Measurements from ENCODE around the gene MYO3B. TPM values are rescaled to one million over a fixed set of nuclear protein-coding genes. Genes with fewer than 3 reads are reported as not detected.

The MYO3B gene
- total and polyA plus RNA-seq, 2 donors (not counting 1 experiment from before 2014, with no cell fraction given): not detected

- 83% methylated on average over 5 of the region's 8 CpGs for WGBS (ENCODE audit: insufficient coverage)
- H3K4me1 Mint-ChIP-seq: no peaks in the 10 kb centered on the region
- no peak overlapping the region for H3K27ac Mint-ChIP-seq
- H3K9me3 Mint-ChIP-seq (ENCODE audit: insufficient read depth): no peaks in the 10 kb centered on the region
- POLR2A ChIA-PET: no interaction called here
- H3K27me3 Mint-ChIP-seq: peaks cover 6% of the 10 kb centered on the region
- Histone ChIP-seq H3K4me1 (ENCODE audit: control insufficient read depth in 2 of 2, insufficient read depth in 2 of 2, low read length in 2 of 2) (no peaks in the 10 kb centered on the region), H2AFZ (ENCODE audit: insufficient read depth, low read depth, low read length, poor library complexity, severe bottlenecking) (no peak overlapping the region), H3K4me2 (replicated peaks; ENCODE audit: low read depth, low read length, poor library complexity, severe bottlenecking) (no peak overlapping the region), H3K9ac (ENCODE audit: low read length) (no peak overlapping the region), H3K4me3 (ENCODE audit: control extremely low read depth in 1 of 5, extremely low read depth in 1 of 5, insufficient read depth in 1 of 5, low read depth in 2 of 5, low read length in 4 of 5) (no peak overlapping the region), H3K27ac (ENCODE audit: low read length in 2 of 2) (no peak overlapping the region), H3K9me3 (ENCODE audit: control extremely low read depth in 1 of 3, control insufficient read depth in 2 of 3, insufficient read depth in 1 of 3, low read length in 2 of 3) (no peaks in the 10 kb centered on the region), H4K20me1 (ENCODE audit: control insufficient read depth, insufficient read depth, low read length, poor library complexity, severe bottlenecking) (no peaks in the 10 kb centered on the region), H3K36me3 (replicated peaks in 1 of 2; ENCODE audit: control extremely low read depth in 1 of 2, control insufficient read depth in 1 of 2, extremely low read depth in 1 of 2, insufficient read depth in 2 of 2, low read length in 1 of 2) (no peaks in the 10 kb centered on the region), H3K27me3 (replicated peaks in 1 of 4; ENCODE audit: control extremely low read depth in 1 of 4, control insufficient read depth in 3 of 4, insufficient read depth in 4 of 4, low read length in 3 of 4) (no peaks in the 10 kb centered on the region), H3K79me2 (ENCODE audit: control insufficient read depth, insufficient read depth, low read length) (no peaks in the 10 kb centered on the region)
- no peak for DNase-seq
- CTCF ChIA-PET: no interaction called here
- ATAC-seq (ENCODE audit: low read depth): no peak
- intact Hi-C loops (cut with micrococcal nuclease): no loop called here
- H3K4me3 Mint-ChIP-seq: no peak overlapping the region
- no peak for TF ChIP-seq EZH2 (IDR thresholded peaks at IDR 0.05; ENCODE audit: borderline replicate concordance, insufficient read depth, low read depth, low read length, poor library complexity, severe bottlenecking)
- no peak for TF ChIP-seq CTCF (IDR thresholded peaks at IDR 0.05)
These were observed 512.7 kb downstream of the MYO3B start for GRCh38 chr2:170690640-170691039.

- DNase-seq (no peak), ATAC-seq (ENCODE audit: low read depth) (no peak)
- Mint-ChIP-seq H3K4me3 (no peak overlapping the region), H3K27ac (no peak overlapping the region), H3K9me3 (ENCODE audit: insufficient read depth) (no peaks in the 10 kb centered on the region), H3K27me3 (peaks cover 22% of the 10 kb centered on the region), H3K4me1 (no peaks in the 10 kb centered on the region)
- peaks cover 0 to 3% (median 0%) of the 10 kb centered on the region in 4 experiments for H3K27me3 ChIP-seq (replicated peaks in 1 of 4; ENCODE audit: control extremely low read depth in 1 of 4, control insufficient read depth in 3 of 4, insufficient read depth in 4 of 4, low read length in 3 of 4)
- no peaks in the 10 kb centered on the region for H3K4me1 ChIP-seq (ENCODE audit: control insufficient read depth in 2 of 2, insufficient read depth in 2 of 2, low read length in 2 of 2)
- TF ChIP-seq CTCF (IDR thresholded peaks at IDR 0.05) (no peak), EZH2 (IDR thresholded peaks at IDR 0.05; ENCODE audit: borderline replicate concordance, insufficient read depth, low read depth, low read length, poor library complexity, severe bottlenecking) (no peak)
- WGBS (ENCODE audit: insufficient coverage): 82% methylated on average over 9 of the region's 11 CpGs
- intact Hi-C loops (cut with micrococcal nuclease): no loop called here
- H3K4me3 ChIP-seq (ENCODE audit: control extremely low read depth in 1 of 5, extremely low read depth in 1 of 5, insufficient read depth in 1 of 5, low read depth in 2 of 5, low read length in 4 of 5): no peak overlapping the region
- no peaks in the 10 kb centered on the region for H4K20me1 ChIP-seq (ENCODE audit: control insufficient read depth, insufficient read depth, low read length, poor library complexity, severe bottlenecking)
- no peak overlapping the region for H3K9ac ChIP-seq (ENCODE audit: low read length)
- no peak overlapping the region for H3K27ac ChIP-seq (ENCODE audit: low read length in 2 of 2)
- H2AFZ ChIP-seq (ENCODE audit: insufficient read depth, low read depth, low read length, poor library complexity, severe bottlenecking): no peak overlapping the region
- no peaks in the 10 kb centered on the region for H3K79me2 ChIP-seq (ENCODE audit: control insufficient read depth, insufficient read depth, low read length)
- H3K9me3 ChIP-seq (ENCODE audit: control extremely low read depth in 1 of 3, control insufficient read depth in 2 of 3, insufficient read depth in 1 of 3, low read length in 2 of 3): no peaks in the 10 kb centered on the region
- H3K4me2 ChIP-seq (replicated peaks; ENCODE audit: low read depth, low read length, poor library complexity, severe bottlenecking): no peak overlapping the region
- CTCF ChIA-PET: no interaction called here
- no peaks in the 10 kb centered on the region for H3K36me3 ChIP-seq (replicated peaks in 1 of 2; ENCODE audit: control extremely low read depth in 1 of 2, control insufficient read depth in 1 of 2, extremely low read depth in 1 of 2, insufficient read depth in 2 of 2, low read length in 1 of 2)
- POLR2A ChIA-PET: no interaction called here
These were observed 516.4 kb downstream of the MYO3B start for GRCh38 chr2:170694316-170694715.

All from B cell (primary cell).